Neuronal stem cell (in vitro differentiated cells): ENCODE measurements around the gene MAMLD1.

Source experiments
- DNase-seq: peaks from one replicate; pipeline ENCODE4 v3.0.0-alpha.2; 2013; ENCODE audit warnings: low spot score
- H2AFZ ChIP-seq: one replicate; pipeline ENCODE4 v1.6.1; 2013; ENCODE audit warnings: mild to moderate bottlenecking, low read length, inconsistent platforms
- H2AK5ac ChIP-seq: 2 replicates; pipeline ENCODE4 v1.6.1; 2013; ENCODE audit warnings: low read depth, mild to moderate bottlenecking, inconsistent platforms, low read length, moderate library complexity, mixed read lengths
- H2BK120ac ChIP-seq: 2 replicates; pipeline ENCODE4 v1.6.1; 2013; ENCODE audit warnings: low read depth, mild to moderate bottlenecking, inconsistent platforms, low read length, moderate library complexity, mixed read lengths
- H2BK12ac ChIP-seq: one replicate; pipeline ENCODE4 v1.6.1; 2013; ENCODE audit warnings: low read length, inconsistent platforms
- H2BK15ac ChIP-seq: 2 replicates; pipeline ENCODE4 v1.6.1; 2013; ENCODE audit warnings: mild to moderate bottlenecking, low read length, inconsistent platforms, mixed read lengths
- H2BK5ac ChIP-seq: one replicate; pipeline ENCODE4 v1.6.1; 2013; ENCODE audit warnings: inconsistent platforms, mild to moderate bottlenecking, low read length, moderate library complexity
- H3K14ac ChIP-seq: one replicate; pipeline ENCODE4 v1.6.1; 2013; ENCODE audit warnings: low read length, inconsistent platforms
- H3K18ac ChIP-seq: 2 replicates; pipeline ENCODE4 v1.6.1; 2013; ENCODE audit warnings: low read length, inconsistent platforms
- H3K23ac ChIP-seq: 2 replicates; pipeline ENCODE4 v1.6.1; 2013; ENCODE audit warnings: low read depth, mild to moderate bottlenecking, mixed read lengths, low read length, inconsistent platforms; ENCODE audit not compliant: poor library complexity
- H3K27ac ChIP-seq: replicated peaks from 3 replicates; pipeline ENCODE4 v1.5.1; 2013; ENCODE audit warnings: low read length, inconsistent platforms
- H3K27me3 ChIP-seq, 3 experiments: 2 replicates each; pipeline ENCODE4 v1.6.1; 2013; ENCODE audit warnings: low read length in 3 of 3, mild to moderate bottlenecking in 2 of 3, inconsistent platforms in 1 of 3, low read depth in 1 of 3, mixed read lengths in 1 of 3, moderate library complexity in 1 of 3; ENCODE audit not compliant: control insufficient read depth in 3 of 3, insufficient read depth in 3 of 3
- H3K36me3 ChIP-seq, 2 donors: replicated peaks in 1 of 2; 2 replicates each; pipeline ENCODE4 v1.6.1; 2013; ENCODE audit warnings: low read length in 2 of 2; ENCODE audit not compliant: control insufficient read depth in 2 of 2, insufficient read depth in 2 of 2
- H3K4ac ChIP-seq: 2 replicates; pipeline ENCODE4 v1.6.1; 2013; ENCODE audit warnings: inconsistent platforms, mild to moderate bottlenecking, low read length, moderate library complexity
- H3K4me1 ChIP-seq, 2 donors: 1 replicate in 1 of 2; 2 replicates in 1 of 2; pipeline ENCODE4 v1.6.1; 2013; ENCODE audit warnings: low read length in 2 of 2, low read depth in 1 of 2; ENCODE audit not compliant: control insufficient read depth in 2 of 2, insufficient read depth in 1 of 2
- H3K4me2 ChIP-seq: one replicate; pipeline ENCODE4 v1.6.1; 2013; ENCODE audit warnings: mild to moderate bottlenecking, low read length, inconsistent platforms; ENCODE audit not compliant: insufficient read depth, poor library complexity, severe bottlenecking
- H3K4me3 ChIP-seq, 2 donors: 2 replicates each; pipeline ENCODE4 v1.5.1; 2013; ENCODE audit warnings: low read length in 2 of 2, mild to moderate bottlenecking in 2 of 2, inconsistent platforms in 1 of 2, moderate library complexity in 1 of 2
- H3K79me1 ChIP-seq: one replicate; pipeline ENCODE4 v1.6.1; 2013; ENCODE audit warnings: low read depth, mild to moderate bottlenecking, inconsistent platforms, low read length, moderate library complexity
- H3K9ac ChIP-seq: one replicate; pipeline ENCODE4 v1.6.1; 2013; ENCODE audit warnings: mild to moderate bottlenecking, low read depth, low read length, inconsistent platforms; ENCODE audit not compliant: poor library complexity
- H3K9me3 ChIP-seq, 2 donors: replicated peaks in 1 of 2; 2 replicates each; pipeline versions ENCODE3 to v1.6.1; 2013; ENCODE audit warnings: low read length in 2 of 2, mild to moderate bottlenecking in 2 of 2, inconsistent platforms in 1 of 2, low read depth in 1 of 2, mixed read lengths in 1 of 2, moderate library complexity in 1 of 2; ENCODE audit not compliant: control insufficient read depth in 2 of 2, insufficient read depth in 1 of 2
- H4K8ac ChIP-seq: one replicate; pipeline ENCODE4 v1.6.1; 2013; ENCODE audit warnings: low read depth, mild to moderate bottlenecking, inconsistent platforms, low read length, moderate library complexity
- H4K91ac ChIP-seq: one replicate; pipeline ENCODE4 v1.6.1; 2013; ENCODE audit warnings: low read length, low read depth, mild to moderate bottlenecking, inconsistent platforms; ENCODE audit not compliant: poor library complexity
- WGBS, 2 donors: extraction: QIAGEN DNeasy Blood & Tissue Kit; methylation state at CpG; one replicate each; pipeline ENCODE4 v1.1.7; 2013; ENCODE audit warnings: missing lambda C conversion rate in 2 of 2, mixed read lengths in 1 of 2; ENCODE audit not compliant: insufficient read length in 2 of 2, insufficient replicate concordance in 1 of 2; ENCODE audit errors: extremely low coverage in 2 of 2; 5-methylcytosine and 5-hydroxymethylcytosine counted together

The MAMLD1 gene

DNA sequence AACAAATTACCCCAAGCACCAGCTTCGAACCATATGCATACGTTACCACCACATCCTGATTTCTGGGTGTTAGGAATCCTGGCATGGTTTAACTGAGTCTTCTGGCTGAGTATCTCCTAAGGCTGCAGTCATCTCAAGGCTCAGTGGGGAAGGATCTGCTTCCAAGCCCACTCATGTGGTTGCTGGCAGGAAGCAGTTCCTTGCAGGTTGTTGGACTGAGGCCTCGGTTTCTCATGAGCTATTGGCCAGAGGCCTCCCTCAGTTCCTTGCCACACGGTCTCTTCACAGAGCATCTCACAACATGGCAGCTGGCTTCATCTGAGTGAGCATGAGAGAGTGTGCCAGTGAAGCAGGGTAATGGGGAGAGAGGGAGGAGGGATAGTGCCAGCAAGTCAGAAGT, 109.2 kb downstream of the MAMLD1 start:
- Histone ChIP-seq H3K23ac (no peak overlapping the region), H3K79me1 (no peaks in the 10 kb centered on the region), H4K8ac (no peak overlapping the region), H2BK5ac (no peak overlapping the region), H2BK120ac (no peak overlapping the region), H2BK12ac (no peak overlapping the region), H4K91ac (no peak overlapping the region), H3K27ac (no peak overlapping the region), H3K9ac (no peak overlapping the region), H3K9me3 (no peaks in the 10 kb centered on the region), H2AFZ (no peak overlapping the region), H3K36me3 (no peaks in the 10 kb centered on the region), H2BK15ac (no peak overlapping the region), H3K14ac (peak overlapping the region; percentile 82), H3K4me3 (no peak overlapping the region), H3K4me1 (no peaks in the 10 kb centered on the region), H3K4ac (no peak overlapping the region), H3K27me3 (peaks cover 0 to 8% (median 0%) of the 10 kb centered on the region in 3 experiments), H3K18ac (no peak overlapping the region), H2AK5ac (no peak overlapping the region), H3K4me2 (no peak overlapping the region)
- WGBS, 2 donors = no CpG with 5 or more reads among the region's 4 CpGs
- DNase-seq = no peak

DNA sequence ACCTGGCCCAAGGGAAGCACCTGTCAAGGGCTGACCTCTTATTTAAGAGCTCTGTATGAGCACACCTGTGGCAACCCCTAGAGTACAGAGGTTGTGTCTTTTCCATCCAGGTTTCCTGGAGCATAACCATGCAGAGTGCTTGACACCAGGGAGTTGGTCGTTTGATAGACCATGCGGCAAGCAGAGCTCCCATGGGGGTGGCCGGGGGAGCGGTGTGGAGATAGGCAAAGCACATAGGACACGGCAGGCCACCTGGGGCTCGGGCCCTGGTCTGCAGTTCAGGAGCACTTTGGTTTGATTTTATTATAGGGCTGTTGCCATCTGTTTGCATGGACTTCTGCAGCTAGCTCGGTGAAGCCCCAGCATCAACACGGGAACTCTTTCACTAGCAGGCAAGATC, 110.3 kb downstream of the MAMLD1 start:
- Histone ChIP-seq H3K27me3 (peaks cover 0 to 12% (median 0%) of the 10 kb centered on the region in 3 experiments), H3K27ac (no peak overlapping the region), H3K4me1 (no peaks in the 10 kb centered on the region), H3K23ac (no peak overlapping the region), H3K36me3 (no peaks in the 10 kb centered on the region), H3K9ac (no peak overlapping the region), H2BK12ac (no peak overlapping the region), H2AK5ac (no peak overlapping the region), H3K4me3 (no peak overlapping the region), H2BK15ac (no peak overlapping the region), H2AFZ (no peak overlapping the region), H2BK120ac (no peak overlapping the region), H4K91ac (no peak overlapping the region), H3K4me2 (no peak overlapping the region), H3K18ac (no peak overlapping the region), H3K9me3 (no peaks in the 10 kb centered on the region), H3K14ac (no peak overlapping the region), H2BK5ac (no peak overlapping the region), H3K4ac (no peak overlapping the region), H4K8ac (no peak overlapping the region), H3K79me1 (no peaks in the 10 kb centered on the region)
- DNase-seq = no peak
- no CpG with 5 or more reads among the region's 8 CpGs for WGBS, 2 donors

DNA sequence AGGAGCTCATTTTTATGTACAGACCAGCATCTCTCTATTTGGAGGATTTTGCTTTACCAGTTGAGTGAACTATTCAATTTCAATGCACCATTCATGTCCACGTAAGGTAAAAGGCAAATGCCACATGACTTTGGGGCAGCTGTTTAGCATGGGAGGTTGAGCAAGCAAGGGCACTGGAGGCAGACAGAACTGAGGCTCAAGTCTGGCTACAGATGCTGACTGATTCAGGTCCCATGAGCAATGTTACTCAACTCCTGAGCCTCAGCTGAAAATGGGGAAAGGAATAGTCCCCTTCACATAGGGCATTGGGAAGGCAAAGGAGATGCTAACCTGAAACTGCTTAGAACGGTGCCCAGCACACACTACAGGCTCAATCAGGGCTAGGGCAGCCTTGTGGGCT, 112.3 kb downstream of the MAMLD1 start:
- Histone ChIP-seq H3K27me3 (peaks cover 0 to 19% (median 0%) of the 10 kb centered on the region in 3 experiments), H3K4ac (no peak overlapping the region), H3K4me2 (no peak overlapping the region), H3K9ac (no peak overlapping the region), H3K14ac (no peak overlapping the region), H3K27ac (no peak overlapping the region), H2BK120ac (no peak overlapping the region), H3K9me3 (no peaks in the 10 kb centered on the region), H3K36me3 (no peaks in the 10 kb centered on the region), H4K8ac (no peak overlapping the region), H3K23ac (no peak overlapping the region), H2BK15ac (no peak overlapping the region), H4K91ac (no peak overlapping the region), H2BK5ac (no peak overlapping the region), H3K4me3 (no peak overlapping the region), H3K18ac (no peak overlapping the region), H2AK5ac (no peak overlapping the region), H2BK12ac (no peak overlapping the region), H3K79me1 (no peaks in the 10 kb centered on the region), H3K4me1 (no peaks in the 10 kb centered on the region), H2AFZ (no peak overlapping the region)
- DNase-seq = no peak
- no CpG with 5 or more reads among the region's 2 CpGs for WGBS, 2 donors

DNA sequence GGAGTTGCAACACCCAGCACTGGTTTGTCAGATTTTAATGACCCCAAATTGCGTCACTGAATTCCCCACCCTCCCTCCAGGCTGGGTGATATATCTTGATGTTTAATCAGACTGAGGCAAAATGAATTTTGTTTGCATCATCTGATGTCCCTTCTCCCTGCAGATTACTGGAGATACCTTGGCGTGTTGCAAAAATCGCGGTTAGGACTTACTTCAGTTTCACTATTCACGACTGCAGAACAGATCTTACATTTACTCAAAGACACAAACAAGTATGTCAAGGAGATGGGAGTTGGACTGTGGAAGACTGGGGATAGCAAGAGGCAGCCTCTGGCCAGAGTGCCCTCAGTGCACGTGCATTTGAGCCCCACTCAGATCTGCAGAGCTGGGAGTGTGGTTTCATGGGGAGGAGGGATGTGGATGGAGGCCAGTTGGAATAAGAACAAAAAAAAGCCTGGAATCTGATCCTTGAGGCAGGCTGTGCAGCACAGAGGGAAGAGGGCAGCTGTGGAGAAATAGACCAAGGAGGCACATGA, 113.1 kb downstream of the MAMLD1 start:
- Histone ChIP-seq H3K27me3 (peaks cover 0 to 15% (median 0%) of the 10 kb centered on the region in 3 experiments), H3K4me1 (no peaks in the 10 kb centered on the region), H2AK5ac (no peak overlapping the region), H3K14ac (no peak overlapping the region), H3K9ac (no peak overlapping the region), H4K8ac (no peak overlapping the region), H2BK15ac (no peak overlapping the region), H2AFZ (no peak overlapping the region), H3K4me2 (no peak overlapping the region), H2BK120ac (no peak overlapping the region), H2BK5ac (no peak overlapping the region), H3K4ac (no peak overlapping the region), H4K91ac (no peak overlapping the region), H2BK12ac (no peak overlapping the region), H3K27ac (no peak overlapping the region), H3K4me3 (no peak overlapping the region), H3K18ac (no peak overlapping the region), H3K9me3 (no peaks in the 10 kb centered on the region), H3K36me3 (no peaks in the 10 kb centered on the region), H3K23ac (no peak overlapping the region), H3K79me1 (no peaks in the 10 kb centered on the region)
- DNase-seq = no peak
- WGBS, 2 donors = no CpG with 5 or more reads among the region's 6 CpGs
